HepG2 (cell line): ENCODE measurements around the gene RABGAP1L. TPM values are rescaled to one million over a fixed set of nuclear protein-coding genes. Genes with fewer than 3 reads are reported as not detected.

Experiments
- ATF7-NPFF ChIP-seq: sonication (generic); formaldehyde crosslinking; IDR thresholded peaks from 2 replicates; pipeline ENCODE4 v1.8.1; 2023; ENCODE audit warnings: mild to moderate bottlenecking, low read depth, missing genetic modification reagents, moderate library complexity
- MAFK ChIP-seq, 2 experiments: IDR thresholded peaks in 1 of 2; conservative IDR thresholded peaks in 1 of 2; 2 replicates each; pipeline ENCODE4 v1.6.1; 2011; ENCODE audit warnings: improper control_type of control experiment in 2 of 2, low read length in 2 of 2
- MED8 ChIP-seq: sonication (generic); formaldehyde crosslinking; IDR thresholded peaks from 2 replicates; pipeline ENCODE4 v1.8.1; 2023; ENCODE audit warnings: mild to moderate bottlenecking, missing genetic modification reagents; ENCODE audit not compliant: insufficient replicate concordance
- SIX4 ChIP-seq: sonication (generic); formaldehyde crosslinking; IDR thresholded peaks from 2 replicates; pipeline ENCODE4 v1.4.0; 2020; ENCODE audit warnings: missing genetic modification reagents
- SMAD1 ChIP-seq: sonication (generic); formaldehyde crosslinking; IDR thresholded peaks from 2 replicates; pipeline ENCODE4 v1.4.0; 2020; ENCODE audit warnings: missing genetic modification reagents, low read depth, mild to moderate bottlenecking, borderline replicate concordance
- SP4 ChIP-seq: sonication (generic); formaldehyde crosslinking; IDR thresholded peaks from 2 replicates; pipeline ENCODE4 v1.8.1; 2023; ENCODE audit warnings: mild to moderate bottlenecking, missing genetic modification reagents
- ZNF33A ChIP-seq: sonication (generic); formaldehyde crosslinking; IDR thresholded peaks from 2 replicates; pipeline ENCODE4 v1.5.1; 2020; ENCODE audit warnings: missing genetic modification reagents, mild to moderate bottlenecking, moderate library complexity, borderline replicate concordance
- ZNF660 ChIP-seq: sonication (generic); formaldehyde crosslinking; IDR thresholded peaks from 2 replicates; pipeline ENCODE4 v1.5.1; 2020; ENCODE audit warnings: mild to moderate bottlenecking, low read depth, missing genetic modification reagents, borderline replicate concordance
- ZNF841 ChIP-seq: sonication (generic); formaldehyde crosslinking; IDR thresholded peaks from 2 replicates; pipeline ENCODE4 v1.8.1; 2023; ENCODE audit warnings: missing genetic modification reagents, borderline replicate concordance
- polyA plus RNA-seq, 8 experiments: library from polyadenylated mRNA; depleted of rRNA in 3 of 8; stranded (reverse) in 7 of 8; unstranded in 1 of 8; fragments of >200 nt; fragmentation: Illumina TruSeq in 4 of 8; extraction: Trizol in 4 of 8; gene quantifications; 2 replicates each; pipeline versions ENCODE4 v1.2.1 to v1.2.3, GENCODE V29; 2011 to 2016; ENCODE audit warnings: low read depth in 4 of 8, missing spikeins in 1 of 8, mixed read lengths in 1 of 8; ENCODE audit not compliant: insufficient read depth in 1 of 8
- total RNA-seq, 5 experiments: library from RNA; depleted of rRNA; stranded (reverse); fragments of >200 nt; fragmentation: Illumina TruSeq; extraction: Trizol; gene quantifications; 2 replicates each; pipeline ENCODE4 v1.2.3, GENCODE V29; 2016; ENCODE audit warnings: low read depth in 1 of 5
- TF ChIP-seq, protein P1 (sequence below): sonication (generic); formaldehyde crosslinking; conservative IDR thresholded peaks from 2 replicates; pipeline ENCODE4 v1.4.0; 2020; ENCODE audit warnings: missing genetic modification reagents
- TF ChIP-seq, protein P2 (sequence below): sonication (generic); formaldehyde crosslinking; IDR thresholded peaks from 2 replicates; pipeline ENCODE4 v1.5.0; 2020; ENCODE audit warnings: mild to moderate bottlenecking, missing genetic modification reagents
- TF ChIP-seq, protein P3 (sequence below): sonication (generic); formaldehyde crosslinking; IDR thresholded peaks from 2 replicates; pipeline ENCODE4 v1.4.0; 2020; ENCODE audit warnings: missing genetic modification reagents, borderline replicate concordance
- TF ChIP-seq, protein P4 (sequence below): sonication (generic); formaldehyde crosslinking; IDR thresholded peaks from 2 replicates; pipeline ENCODE4 v1.5.0; 2020; ENCODE audit warnings: missing genetic modification reagents, mild to moderate bottlenecking, borderline replicate concordance
- TF ChIP-seq, protein P5 (sequence below): sonication (generic); formaldehyde crosslinking; IDR thresholded peaks from 2 replicates; pipeline ENCODE4; 2020; ENCODE audit warnings: missing genetic modification reagents, mild to moderate bottlenecking, borderline replicate concordance

The RABGAP1L gene
- total and polyA plus RNA-seq, 2 of the 13 experiments (the other 11 are each of a cell fraction or from before 2014, with no cell fraction given) = 7.9 to 22.6 TPM

DNA sequence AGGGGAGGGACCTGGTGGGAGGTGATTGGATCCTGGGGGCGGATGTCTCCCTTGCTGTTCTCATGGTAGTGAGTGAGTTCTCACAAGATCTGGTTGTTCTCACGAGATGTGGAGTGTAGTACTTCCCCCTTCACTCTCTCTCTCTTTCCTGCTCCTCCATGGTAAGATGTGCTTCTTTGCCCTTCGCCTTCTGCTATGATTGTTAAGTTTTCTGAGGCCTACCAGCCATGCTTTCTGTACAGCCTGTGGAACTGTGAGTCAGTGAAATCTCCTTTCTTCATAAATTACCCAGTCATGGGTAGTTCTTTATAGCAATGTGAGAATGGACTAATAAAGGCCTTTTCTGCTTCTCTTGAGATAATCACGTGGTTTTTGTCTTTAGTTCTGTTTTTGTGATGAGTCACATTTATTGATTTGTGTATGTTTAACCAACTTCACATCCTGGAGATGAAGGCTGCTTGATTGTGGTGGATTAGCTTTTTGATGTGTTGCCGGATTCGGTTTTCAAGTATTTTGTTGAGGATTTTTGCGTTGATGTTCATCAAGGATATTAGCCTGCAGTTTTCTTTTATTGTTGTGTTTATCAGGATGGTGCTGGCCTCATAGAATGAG lies 45.5 kb downstream of the RABGAP1L start (continued):
- TF ChIP-seq, protein P1, sequence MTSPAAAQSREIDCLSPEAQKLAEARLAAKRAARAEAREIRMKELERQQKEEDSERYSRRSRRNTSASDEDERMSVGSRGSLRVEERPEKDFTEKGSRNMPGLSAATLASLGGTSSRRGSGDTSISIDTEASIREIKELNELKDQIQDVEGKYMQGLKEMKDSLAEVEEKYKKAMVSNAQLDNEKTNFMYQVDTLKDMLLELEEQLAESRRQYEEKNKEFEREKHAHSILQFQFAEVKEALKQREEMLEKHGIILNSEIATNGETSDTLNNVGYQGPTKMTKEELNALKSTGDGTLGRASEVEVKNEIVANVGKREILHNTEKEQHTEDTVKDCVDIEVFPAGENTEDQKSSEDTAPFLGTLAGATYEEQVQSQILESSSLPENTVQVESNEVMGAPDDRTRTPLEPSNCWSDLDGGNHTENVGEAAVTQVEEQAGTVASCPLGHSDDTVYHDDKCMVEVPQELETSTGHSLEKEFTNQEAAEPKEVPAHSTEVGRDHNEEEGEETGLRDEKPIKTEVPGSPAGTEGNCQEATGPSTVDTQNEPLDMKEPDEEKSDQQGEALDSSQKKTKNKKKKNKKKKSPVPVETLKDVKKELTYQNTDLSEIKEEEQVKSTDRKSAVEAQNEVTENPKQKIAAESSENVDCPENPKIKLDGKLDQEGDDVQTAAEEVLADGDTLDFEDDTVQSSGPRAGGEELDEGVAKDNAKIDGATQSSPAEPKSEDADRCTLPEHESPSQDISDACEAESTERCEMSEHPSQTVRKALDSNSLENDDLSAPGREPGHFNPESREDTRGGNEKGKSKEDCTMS = no peak
- no peak for TF ChIP-seq SMAD1 (CRISPR knock-in tag)
- TF ChIP-seq ZNF841 (CRISPR knock-in tag) = no peak
- TF ChIP-seq, protein P2, sequence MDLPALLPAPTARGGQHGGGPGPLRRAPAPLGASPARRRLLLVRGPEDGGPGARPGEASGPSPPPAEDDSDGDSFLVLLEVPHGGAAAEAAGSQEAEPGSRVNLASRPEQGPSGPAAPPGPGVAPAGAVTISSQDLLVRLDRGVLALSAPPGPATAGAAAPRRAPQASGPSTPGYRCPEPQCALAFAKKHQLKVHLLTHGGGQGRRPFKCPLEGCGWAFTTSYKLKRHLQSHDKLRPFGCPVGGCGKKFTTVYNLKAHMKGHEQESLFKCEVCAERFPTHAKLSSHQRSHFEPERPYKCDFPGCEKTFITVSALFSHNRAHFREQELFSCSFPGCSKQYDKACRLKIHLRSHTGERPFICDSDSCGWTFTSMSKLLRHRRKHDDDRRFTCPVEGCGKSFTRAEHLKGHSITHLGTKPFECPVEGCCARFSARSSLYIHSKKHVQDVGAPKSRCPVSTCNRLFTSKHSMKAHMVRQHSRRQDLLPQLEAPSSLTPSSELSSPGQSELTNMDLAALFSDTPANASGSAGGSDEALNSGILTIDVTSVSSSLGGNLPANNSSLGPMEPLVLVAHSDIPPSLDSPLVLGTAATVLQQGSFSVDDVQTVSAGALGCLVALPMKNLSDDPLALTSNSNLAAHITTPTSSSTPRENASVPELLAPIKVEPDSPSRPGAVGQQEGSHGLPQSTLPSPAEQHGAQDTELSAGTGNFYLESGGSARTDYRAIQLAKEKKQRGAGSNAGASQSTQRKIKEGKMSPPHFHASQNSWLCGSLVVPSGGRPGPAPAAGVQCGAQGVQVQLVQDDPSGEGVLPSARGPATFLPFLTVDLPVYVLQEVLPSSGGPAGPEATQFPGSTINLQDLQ = no peak
- TF ChIP-seq SIX4 (CRISPR knock-in tag) = no peak
- TF ChIP-seq ZNF660 (CRISPR knock-in tag) = no peak
- TF ChIP-seq, protein P3, sequence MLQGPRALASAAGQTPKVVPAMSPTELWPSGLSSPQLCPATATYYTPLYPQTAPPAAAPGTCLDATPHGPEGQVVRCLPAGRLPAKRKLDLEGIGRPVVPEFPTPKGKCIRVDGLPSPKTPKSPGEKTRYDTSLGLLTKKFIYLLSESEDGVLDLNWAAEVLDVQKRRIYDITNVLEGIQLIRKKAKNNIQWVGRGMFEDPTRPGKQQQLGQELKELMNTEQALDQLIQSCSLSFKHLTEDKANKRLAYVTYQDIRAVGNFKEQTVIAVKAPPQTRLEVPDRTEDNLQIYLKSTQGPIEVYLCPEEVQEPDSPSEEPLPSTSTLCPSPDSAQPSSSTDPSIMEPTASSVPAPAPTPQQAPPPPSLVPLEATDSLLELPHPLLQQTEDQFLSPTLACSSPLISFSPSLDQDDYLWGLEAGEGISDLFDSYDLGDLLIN (CRISPR knock-in tag) = no peak
- no peak for TF ChIP-seq ZNF33A (CRISPR knock-in tag)
- TF ChIP-seq MAFK (conservative IDR thresholded peaks at IDR 0.05 in 1 of 2, IDR thresholded peaks at IDR 0.05 in 1 of 2; ENCODE audit: low read length in 2 of 2) = peak; percentile 41 to 60; a peak in 3 of 4 replicates
- TF ChIP-seq, protein P4, sequence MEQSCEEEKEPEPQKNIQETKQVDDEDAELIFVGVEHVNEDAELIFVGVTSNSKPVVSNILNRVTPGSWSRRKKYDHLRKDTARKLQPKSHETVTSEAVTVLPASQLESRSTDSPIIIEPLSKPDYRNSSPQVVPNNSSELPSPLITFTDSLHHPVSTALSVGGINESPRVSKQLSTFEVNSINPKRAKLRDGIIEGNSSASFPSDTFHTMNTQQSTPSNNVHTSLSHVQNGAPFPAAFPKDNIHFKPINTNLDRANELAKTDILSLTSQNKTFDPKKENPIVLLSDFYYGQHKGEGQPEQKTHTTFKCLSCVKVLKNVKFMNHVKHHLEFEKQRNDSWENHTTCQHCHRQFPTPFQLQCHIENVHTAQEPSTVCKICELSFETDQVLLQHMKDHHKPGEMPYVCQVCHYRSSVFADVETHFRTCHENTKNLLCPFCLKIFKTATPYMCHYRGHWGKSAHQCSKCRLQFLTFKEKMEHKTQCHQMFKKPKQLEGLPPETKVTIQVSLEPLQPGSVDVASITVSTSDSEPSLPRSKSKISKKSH (CRISPR knock-in tag) = no peak
- TF ChIP-seq MED8 (CRISPR knock-in tag) = no peak
- TF ChIP-seq, protein P5, sequence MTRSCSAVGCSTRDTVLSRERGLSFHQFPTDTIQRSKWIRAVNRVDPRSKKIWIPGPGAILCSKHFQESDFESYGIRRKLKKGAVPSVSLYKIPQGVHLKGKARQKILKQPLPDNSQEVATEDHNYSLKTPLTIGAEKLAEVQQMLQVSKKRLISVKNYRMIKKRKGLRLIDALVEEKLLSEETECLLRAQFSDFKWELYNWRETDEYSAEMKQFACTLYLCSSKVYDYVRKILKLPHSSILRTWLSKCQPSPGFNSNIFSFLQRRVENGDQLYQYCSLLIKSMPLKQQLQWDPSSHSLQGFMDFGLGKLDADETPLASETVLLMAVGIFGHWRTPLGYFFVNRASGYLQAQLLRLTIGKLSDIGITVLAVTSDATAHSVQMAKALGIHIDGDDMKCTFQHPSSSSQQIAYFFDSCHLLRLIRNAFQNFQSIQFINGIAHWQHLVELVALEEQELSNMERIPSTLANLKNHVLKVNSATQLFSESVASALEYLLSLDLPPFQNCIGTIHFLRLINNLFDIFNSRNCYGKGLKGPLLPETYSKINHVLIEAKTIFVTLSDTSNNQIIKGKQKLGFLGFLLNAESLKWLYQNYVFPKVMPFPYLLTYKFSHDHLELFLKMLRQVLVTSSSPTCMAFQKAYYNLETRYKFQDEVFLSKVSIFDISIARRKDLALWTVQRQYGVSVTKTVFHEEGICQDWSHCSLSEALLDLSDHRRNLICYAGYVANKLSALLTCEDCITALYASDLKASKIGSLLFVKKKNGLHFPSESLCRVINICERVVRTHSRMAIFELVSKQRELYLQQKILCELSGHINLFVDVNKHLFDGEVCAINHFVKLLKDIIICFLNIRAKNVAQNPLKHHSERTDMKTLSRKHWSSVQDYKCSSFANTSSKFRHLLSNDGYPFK = no peak
- TF ChIP-seq ATF7-NPFF (CRISPR knock-in tag) = no peak
- no peak for TF ChIP-seq SP4 (CRISPR knock-in tag)
